ENCODE results near the gene CCR8.
"Not testable (repeated sequence)": the region's sequence is repeated elsewhere in the genome, so short reads cannot be mapped to it uniquely, and the experiment has no call there.

CCR8 gene

DNA sequence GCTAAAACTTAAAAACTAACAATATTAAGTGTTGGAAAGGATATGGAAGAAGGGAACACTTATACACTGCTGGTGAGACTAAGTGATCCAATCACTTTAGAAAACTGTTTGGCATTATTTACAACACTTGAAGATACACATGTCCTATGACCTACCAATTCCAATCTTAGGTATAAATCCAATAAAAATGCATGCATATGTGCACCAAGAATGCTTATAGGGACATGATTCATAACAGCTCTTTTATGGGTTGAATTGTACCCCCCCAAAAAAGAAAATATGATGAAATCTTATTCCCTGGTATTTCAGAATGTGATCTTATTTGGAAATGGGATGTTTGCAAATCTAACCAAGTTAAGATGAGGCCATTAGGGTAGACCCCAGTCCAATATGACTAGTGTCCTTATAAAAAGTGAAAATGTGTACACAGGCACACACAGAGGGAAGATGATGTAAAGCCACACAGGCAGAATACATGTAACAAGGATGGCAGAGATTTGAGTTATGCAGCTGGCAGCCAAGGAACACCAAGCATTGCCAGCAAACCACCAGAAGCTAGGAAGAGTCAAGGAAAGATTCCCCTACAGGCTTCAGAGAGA, 15.3 kb downstream of the CCR8 start:
- DNase-seq (ENCODE audit: low read depth in 2 of 2), result no peak
- TF ChIP-seq, protein P1, sequence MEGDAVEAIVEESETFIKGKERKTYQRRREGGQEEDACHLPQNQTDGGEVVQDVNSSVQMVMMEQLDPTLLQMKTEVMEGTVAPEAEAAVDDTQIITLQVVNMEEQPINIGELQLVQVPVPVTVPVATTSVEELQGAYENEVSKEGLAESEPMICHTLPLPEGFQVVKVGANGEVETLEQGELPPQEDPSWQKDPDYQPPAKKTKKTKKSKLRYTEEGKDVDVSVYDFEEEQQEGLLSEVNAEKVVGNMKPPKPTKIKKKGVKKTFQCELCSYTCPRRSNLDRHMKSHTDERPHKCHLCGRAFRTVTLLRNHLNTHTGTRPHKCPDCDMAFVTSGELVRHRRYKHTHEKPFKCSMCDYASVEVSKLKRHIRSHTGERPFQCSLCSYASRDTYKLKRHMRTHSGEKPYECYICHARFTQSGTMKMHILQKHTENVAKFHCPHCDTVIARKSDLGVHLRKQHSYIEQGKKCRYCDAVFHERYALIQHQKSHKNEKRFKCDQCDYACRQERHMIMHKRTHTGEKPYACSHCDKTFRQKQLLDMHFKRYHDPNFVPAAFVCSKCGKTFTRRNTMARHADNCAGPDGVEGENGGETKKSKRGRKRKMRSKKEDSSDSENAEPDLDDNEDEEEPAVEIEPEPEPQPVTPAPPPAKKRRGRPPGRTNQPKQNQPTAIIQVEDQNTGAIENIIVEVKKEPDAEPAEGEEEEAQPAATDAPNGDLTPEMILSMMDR (IDR thresholded peaks at IDR 0.05; ENCODE audit: low read depth, low read length), result no peak
- no peak overlapping the region for H3K4me3 ChIP-seq (replicated peaks in 1 of 2; ENCODE audit: low read depth in 2 of 2, low read length in 2 of 2)

DNA sequence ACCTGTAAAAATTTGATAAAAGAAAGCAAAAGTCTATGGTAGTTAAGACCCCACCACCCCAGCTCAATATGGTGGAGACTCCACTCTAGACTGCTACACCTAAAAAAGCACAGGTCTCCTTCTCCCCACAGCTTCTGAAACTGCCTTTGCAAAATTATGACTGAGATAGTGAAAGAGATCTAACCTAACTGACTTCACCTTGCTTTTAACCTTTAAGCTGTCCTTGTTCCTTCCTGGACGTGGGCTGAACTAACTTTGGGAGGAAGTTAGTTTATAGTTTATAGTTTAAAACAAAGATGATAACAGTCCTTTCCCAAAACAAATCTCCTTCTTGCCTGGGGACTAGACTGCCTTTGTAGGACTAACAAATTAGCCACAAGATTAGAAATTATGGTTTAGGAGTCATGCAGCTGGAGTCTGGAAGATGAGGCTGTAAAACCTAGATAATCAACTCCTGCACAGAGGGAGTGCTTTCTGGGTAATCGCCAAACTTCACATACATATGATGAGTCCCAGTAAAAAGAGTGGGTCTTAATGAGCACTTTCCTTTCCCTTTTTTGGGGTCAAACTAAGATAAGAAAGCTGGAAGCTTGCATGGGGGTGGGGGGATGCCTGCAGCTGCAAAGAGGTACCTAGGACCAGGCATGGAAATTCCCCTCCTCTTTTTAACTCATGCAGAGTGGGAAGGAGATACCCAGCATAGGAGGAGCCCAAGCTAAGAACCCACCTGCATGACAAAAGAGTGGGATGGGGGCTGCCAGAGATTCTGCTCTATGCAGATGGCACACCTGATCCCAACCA, 17.5 kb downstream of the CCR8 start:
- no peak overlapping the region for H3K4me3 ChIP-seq (replicated peaks in 1 of 2; ENCODE audit: low read depth in 2 of 2, low read length in 2 of 2)
- no peak for DNase-seq (ENCODE audit: low read depth in 2 of 2)
- TF ChIP-seq, protein P1 (IDR thresholded peaks at IDR 0.05; ENCODE audit: low read depth, low read length), result no peak

DNA sequence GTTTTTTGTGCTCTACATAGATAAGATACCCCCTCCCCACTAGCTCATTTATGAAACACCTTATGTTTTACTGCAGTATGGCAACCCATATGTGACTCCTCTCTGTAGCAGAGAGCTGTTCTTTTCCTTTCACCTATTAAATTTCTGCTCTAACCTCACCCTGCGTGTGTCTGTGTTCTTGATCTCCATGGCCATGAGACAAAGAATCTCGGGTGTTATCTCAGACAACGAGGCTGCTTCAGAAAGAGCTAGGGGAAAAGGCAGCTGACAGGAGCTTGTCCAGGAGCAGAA, 18.0 kb downstream of the CCR8 start:
- TF ChIP-seq, protein P1 (IDR thresholded peaks at IDR 0.05; ENCODE audit: low read depth, low read length), result no peak
- no peak for DNase-seq (ENCODE audit: low read depth in 2 of 2)
- no peak overlapping the region for H3K4me3 ChIP-seq (replicated peaks in 1 of 2; ENCODE audit: low read depth in 2 of 2, low read length in 2 of 2)

DNA sequence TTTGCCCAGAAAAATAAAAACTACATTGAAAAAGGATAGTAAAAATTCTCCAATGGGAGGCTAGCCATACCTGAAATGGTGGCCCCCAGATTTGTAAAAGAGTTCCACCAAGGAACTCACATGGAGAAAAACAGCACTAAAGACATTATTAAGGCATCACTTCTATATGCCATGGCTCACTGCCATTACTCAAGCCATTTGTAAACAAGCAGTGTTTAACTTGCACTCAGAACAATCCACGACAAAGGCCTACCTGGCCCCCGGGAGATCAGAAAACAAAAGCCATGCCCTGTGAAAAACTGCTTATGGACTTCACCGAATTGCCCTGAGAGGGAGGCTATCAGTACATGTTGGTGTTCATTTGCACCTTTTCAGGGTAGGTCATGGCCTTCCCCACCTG, 19.6 kb downstream of the CCR8 start:
- no peak for DNase-seq (ENCODE audit: low read depth in 2 of 2)
- TF ChIP-seq, protein P1 (IDR thresholded peaks at IDR 0.05; ENCODE audit: low read depth, low read length), result no peak
- H3K4me3 ChIP-seq (replicated peaks in 1 of 2; ENCODE audit: low read depth in 2 of 2, low read length in 2 of 2), result no peak overlapping the region

DNA sequence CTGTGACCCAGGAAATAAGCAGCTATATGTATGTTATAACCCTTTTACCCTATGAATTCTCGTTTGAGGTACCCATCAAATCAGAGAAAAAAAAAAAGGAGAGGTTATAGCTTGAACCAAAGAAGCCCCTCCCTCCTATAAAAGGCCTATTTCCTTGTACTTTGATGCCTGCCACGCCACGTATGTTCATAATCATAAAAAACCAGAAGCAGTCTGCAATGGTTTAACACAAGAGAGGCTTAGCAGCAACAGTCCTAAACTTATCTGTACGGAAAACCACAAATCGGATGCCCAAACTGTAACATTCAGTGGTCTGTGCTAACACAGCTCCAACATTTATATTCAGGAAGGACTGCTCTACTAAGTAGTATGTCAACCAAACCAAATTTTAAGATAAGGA, 21.2 kb downstream of the CCR8 start:
- no peak overlapping the region for H3K4me3 ChIP-seq (replicated peaks in 1 of 2; ENCODE audit: low read depth in 2 of 2, low read length in 2 of 2)
- DNase-seq (ENCODE audit: low read depth in 2 of 2), result no peak
- TF ChIP-seq, protein P1 (IDR thresholded peaks at IDR 0.05; ENCODE audit: low read depth, low read length), result no peak

DNA sequence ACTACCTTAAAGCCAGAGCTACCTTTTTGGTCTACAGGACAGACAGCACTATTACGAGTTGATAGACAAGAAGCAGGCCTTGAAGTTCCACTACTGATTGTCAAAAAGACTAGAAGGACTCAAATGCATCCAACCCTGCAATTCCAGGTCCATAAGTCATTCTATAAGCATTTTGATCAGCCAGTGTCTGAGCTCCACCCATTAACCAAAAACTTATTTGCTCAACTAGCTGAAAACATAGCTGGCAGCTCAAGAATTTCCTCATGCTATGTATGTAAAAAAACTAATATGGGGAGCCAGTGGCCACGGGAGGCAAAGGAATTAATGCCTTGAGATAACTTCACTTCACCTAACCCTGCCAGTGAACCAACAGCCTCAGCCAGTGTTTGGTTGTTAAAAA, 21.6 kb downstream of the CCR8 start:
- not testable (repeated sequence) for DNase-seq (ENCODE audit: low read depth in 2 of 2); H3K4me3 ChIP-seq (replicated peaks in 1 of 2; ENCODE audit: low read depth in 2 of 2, low read length in 2 of 2)

DNA sequence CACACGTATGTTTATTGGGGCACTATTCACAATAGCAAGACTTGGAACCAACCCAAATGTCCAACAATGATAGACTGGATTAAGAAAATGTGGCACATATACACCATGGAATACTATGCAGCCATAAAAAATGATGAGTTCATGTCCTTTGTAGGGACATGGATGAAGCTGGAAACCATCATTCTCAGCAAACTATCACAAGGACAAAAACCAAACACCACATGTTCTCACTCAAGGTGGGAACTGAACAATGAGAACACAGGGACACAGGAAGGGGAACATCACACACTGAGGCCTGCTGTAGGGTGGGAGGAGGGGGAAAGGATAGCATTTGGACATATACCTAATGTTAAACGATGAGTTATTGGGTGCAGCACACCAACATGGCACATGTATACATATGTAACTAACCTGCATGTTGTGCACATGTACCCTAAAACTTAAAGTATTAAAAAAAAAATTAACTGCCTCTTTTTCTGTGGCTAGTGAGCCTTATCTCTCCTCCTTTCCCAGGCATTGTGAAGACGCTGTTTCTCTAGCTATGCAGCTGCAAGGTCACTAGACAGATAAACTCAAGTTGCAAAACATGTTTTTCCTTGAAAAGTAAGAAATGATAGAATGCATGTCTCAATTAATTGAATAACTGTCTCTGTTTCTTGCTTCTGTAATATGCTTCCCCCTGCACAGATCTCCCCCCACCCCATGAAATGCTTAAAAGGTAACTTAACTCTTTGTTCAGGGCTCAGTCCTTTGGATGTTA, 23.8 kb downstream of the CCR8 start:
- DNase-seq (ENCODE audit: low read depth in 2 of 2); H3K4me3 ChIP-seq (replicated peaks in 1 of 2; ENCODE audit: low read depth in 2 of 2, low read length in 2 of 2): not testable (repeated sequence)
